HG02763 (cell line): ENCODE data around the gene ALPP.
"Not testable (repeated sequence)": the region's sequence is repeated elsewhere in the genome, so short reads cannot be mapped to it uniquely, and the experiment has no call there.

ENCODE experiments used
- ATAC-seq: cut with Tn5 transposase; IDR thresholded peaks from one replicate; pipeline ENCODE4 v1.9.1; 2021; ENCODE audit warnings: mild to moderate bottlenecking, moderate library complexity; ENCODE audit not compliant: unreplicated experiment

ALPP gene

DNA sequence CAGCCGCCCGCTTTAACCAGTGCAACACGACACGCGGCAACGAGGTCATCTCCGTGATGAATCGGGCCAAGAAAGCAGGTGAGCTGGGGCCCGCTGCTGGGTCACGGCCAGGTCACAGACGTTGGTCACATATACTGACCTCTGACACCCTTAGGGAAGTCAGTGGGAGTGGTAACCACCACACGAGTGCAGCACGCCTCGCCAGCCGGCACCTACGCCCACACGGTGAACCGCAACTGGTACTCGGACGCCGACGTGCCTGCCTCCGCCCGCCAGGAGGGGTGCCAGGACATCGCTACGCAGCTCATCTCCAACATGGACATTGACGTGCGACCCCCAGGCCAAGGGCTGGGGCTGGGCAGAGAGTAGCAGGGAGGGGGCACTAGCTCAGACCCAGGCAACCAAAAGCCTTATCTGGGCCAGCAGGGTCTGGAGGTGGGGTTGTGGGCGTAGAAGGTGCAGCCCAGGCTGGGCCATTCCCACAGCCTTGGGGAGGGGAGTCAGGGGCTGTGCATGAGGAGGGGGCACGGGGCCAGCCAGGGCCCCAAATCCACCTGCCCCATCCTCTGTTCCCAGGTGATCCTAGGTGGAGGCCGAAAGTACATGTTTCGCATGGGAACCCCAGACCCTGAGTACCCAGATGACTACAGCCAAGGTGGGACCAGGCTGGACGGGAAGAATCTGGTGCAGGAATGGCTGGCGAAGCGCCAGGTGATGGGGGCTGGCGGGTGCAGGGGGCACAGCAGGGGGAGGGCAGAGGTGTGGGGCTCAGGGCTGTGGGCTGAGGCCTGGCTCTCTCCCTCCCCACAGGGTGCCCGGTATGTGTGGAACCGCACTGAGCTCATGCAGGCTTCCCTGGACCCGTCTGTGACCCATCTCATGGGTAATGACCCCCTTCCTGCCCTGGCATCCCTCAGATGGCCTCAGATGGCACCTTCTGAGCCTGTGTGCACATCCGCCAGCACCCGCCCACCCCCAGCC is 1.3 kb downstream of the ALPP start:
- not testable (repeated sequence) for ATAC-seq

GRCh38 chr2:232381204-232382031 is 2.9 kb downstream of the ALPP start:
- ATAC-seq = not testable (repeated sequence)

GRCh38 chr2:232382331-232383225 is 4.0 kb downstream of the ALPP start:
- ATAC-seq = no peak

GRCh38 chr2:232384466-232384865 is 5.9 kb downstream of the ALPP start:
- no peak for ATAC-seq

- not testable (repeated sequence) for ATAC-seq
Measured at GRCh38 chr2:232385058-232385457, 6.5 kb downstream of the ALPP start.

DNA sequence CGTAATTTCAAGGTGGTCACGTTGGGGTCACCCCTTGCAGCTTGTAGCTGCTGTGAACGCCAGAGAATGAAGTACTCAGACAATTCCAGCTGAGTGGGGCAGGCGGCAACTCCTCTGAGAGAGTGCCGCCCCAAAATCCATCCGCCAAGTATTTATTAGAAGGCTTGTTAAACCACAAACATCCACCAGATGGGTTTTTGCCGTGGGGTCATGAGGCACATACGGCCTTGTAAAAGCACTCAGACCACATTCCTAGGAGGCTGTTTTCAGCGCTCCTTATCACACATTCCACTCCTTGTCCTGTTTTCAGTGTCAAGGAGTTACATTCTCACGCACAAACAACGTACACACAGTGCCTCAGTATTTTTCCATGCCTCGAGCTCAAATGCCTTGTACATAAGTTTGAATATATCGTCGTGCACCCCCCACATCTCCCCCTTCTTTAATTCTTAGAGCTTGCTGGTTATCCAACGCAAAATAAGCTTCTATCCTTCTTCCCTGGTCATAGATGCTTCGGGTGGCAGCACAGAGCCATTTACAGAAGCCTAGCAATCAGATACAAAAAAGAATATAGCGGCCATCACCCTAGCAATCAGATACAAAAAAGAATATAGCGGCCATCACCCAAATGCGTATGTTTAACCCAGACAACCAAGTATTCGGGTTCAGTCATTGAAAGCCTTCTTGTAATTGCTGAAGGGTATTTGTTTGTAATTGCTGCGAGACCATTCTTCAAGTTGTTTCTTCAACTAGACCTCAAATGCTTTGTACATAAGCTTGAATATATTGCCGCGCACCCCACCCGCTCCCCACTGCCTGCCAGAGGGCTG is 7.3 kb downstream of the ALPP start:
- no peak for ATAC-seq

- ATAC-seq = no peak
Measured at GRCh38 chr2:232386490-232386739, 7.9 kb downstream of the ALPP start.

DNA sequence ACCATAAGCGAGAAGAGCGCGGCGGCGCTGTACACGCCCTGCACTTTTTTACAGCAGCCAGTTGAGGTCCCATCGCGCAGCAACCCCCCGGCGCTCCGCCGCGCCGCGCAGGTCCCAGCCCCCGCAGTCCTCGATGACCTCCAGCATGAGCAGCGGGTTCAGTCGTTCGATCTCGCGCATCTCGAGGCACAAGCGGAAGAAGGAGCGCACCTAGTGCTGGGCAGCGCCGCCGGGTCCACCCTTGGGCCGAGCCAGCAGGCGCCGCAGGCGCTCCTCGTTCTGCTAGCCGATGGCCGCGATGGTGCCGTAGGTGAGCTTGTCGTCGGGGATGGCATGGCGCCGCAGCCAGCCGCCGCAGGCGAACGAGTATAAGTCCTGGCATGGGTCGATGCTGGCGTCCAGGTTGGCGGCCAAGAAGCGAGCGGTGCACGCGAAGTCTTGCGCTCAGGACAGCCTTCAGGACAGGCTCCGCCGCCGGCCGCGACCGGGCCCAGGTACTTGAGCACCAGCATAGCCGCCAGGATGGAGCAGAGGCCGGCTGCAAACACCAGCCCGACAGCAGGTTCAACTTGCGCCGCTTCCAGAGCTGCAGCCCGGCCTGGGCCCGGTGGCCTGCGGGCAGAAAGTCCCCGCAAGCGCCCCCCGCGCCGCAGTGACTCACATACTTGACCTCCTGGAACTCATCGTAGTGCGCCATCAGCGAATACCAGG is 8.3 kb downstream of the ALPP start:
- no peak for ATAC-seq

- ATAC-seq = no peak
Measured at GRCh38 chr2:232387451-232388171, 9.1 kb downstream of the ALPP start.

- no peak for ATAC-seq
Measured at GRCh38 chr2:232388324-232388891, 9.9 kb downstream of the ALPP start.

GRCh38 chr2:232389327-232389726 is 10.8 kb downstream of the ALPP start:
- ATAC-seq = no peak

DNA sequence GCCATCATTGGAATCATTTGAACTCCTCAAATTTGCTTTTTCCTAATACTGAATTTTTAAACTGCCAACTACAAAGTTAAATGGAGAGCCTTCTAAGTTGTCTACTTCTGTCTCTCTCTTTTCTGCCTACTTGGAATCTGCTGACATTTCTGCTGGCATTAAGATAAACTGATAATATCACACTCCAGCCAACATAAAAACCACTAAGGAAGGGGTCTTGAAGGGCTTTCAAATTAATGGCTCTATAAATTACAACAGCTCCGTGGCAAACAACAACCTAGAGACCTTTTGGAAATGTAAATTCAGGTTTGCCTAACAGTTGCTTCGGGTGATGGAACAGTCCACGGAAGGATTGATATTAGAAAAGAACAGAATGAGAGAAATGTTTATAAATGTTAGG is 12.1 kb downstream of the ALPP start:
- no peak for ATAC-seq

DNA sequence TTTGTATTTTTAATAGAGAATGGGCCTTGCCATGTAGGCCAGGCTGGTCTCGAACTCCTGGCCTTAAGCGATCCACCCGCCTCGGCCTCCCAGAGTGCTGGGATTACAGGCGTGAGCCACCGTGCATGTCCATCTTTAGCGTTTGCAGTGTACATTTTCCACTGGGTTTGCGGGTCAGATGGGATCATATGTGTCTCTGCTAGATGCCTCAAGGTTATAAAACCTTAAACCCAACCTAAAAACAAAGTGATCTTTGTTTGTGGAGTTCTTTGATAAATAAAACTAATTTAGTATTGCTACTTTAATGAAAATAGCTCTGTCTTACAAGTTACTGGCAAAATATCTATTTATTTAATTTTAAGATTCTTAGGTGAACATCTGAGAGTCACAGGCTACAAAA is 15.0 kb downstream of the ALPP start:
- ATAC-seq = no peak

GRCh38 chr2:232394431-232394830 is 15.9 kb downstream of the ALPP start:
- ATAC-seq = not testable (repeated sequence)

DNA sequence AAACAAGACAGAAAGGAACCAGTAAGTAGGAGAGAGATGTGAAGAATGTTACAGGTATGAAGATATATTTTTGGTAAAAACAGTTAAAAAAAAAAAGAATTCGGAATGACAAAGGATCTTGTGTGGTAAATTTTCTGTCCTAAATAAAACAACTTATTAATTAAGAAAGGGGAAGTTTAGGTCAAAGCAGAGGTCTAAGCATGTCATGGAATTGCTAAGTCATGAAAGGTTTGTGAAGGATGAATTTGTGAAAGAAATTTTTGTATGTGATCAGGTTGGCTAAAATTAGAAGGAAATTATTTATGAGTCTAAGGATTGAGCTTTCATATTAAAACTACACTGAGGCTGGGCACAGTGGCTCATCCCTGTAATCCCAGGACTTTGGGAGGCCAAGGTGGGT is 17.0 kb downstream of the ALPP start:
- no peak for ATAC-seq

DNA sequence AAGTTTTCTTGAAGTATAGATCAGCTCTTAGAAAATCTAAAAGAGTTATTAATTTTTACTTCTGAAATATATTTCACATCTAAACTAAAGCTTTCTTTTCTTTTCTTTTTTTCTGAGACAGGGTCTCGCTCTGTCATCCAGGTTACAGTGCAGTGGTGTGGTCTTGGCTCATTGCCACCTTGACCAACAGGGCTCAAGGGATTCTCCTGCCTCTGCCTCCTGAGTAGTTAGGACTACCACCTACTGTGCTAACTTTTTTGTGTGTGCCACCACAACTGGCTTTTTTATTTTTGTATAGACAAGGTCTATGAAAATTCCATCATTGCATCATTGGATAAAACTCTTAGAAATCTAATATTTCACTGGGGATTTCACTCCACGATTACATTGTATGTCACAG is 18.1 kb downstream of the ALPP start:
- no peak for ATAC-seq

GRCh38 chr2:232398293-232399034 is 19.9 kb downstream of the ALPP start:
- no peak for ATAC-seq
